ENCODE results near the gene ST3GAL3.

The ST3GAL3 gene

GRCh38 chr1:43965316-43965715 is 258.0 kb downstream of the ST3GAL3 start:
- H3K79me2 ChIP-seq (ENCODE audit: insufficient read depth, low read length): peaks cover 5% of the 10 kb centered on the region
- H3K4me3 ChIP-seq (ENCODE audit: low read depth in 1 of 2, low read length in 2 of 2): no peak overlapping the region
- peaks cover 24% of the 10 kb centered on the region for H3K36me3 ChIP-seq (ENCODE audit: insufficient read depth, low read length)
- peaks cover 9% of the 10 kb centered on the region for H3K4me1 ChIP-seq (ENCODE audit: insufficient read depth, low read length)
- no peak overlapping the region for H3K9ac ChIP-seq (ENCODE audit: low read depth, low read length)
- no peak overlapping the region for H3K4me2 ChIP-seq (ENCODE audit: insufficient read depth, low read length)
- TF ChIP-seq, protein P1, sequence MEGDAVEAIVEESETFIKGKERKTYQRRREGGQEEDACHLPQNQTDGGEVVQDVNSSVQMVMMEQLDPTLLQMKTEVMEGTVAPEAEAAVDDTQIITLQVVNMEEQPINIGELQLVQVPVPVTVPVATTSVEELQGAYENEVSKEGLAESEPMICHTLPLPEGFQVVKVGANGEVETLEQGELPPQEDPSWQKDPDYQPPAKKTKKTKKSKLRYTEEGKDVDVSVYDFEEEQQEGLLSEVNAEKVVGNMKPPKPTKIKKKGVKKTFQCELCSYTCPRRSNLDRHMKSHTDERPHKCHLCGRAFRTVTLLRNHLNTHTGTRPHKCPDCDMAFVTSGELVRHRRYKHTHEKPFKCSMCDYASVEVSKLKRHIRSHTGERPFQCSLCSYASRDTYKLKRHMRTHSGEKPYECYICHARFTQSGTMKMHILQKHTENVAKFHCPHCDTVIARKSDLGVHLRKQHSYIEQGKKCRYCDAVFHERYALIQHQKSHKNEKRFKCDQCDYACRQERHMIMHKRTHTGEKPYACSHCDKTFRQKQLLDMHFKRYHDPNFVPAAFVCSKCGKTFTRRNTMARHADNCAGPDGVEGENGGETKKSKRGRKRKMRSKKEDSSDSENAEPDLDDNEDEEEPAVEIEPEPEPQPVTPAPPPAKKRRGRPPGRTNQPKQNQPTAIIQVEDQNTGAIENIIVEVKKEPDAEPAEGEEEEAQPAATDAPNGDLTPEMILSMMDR (IDR thresholded peaks at IDR 0.05; ENCODE audit: borderline replicate concordance, extremely low read depth, low read length, poor library complexity, severe bottlenecking): no peak
- no peak for TF ChIP-seq EZH2 (IDR thresholded peaks at IDR 0.05; ENCODE audit: borderline replicate concordance, low read depth, low read length, severe bottlenecking)
- 0 out of 2 replicates have a peak, but pooled peaks cover 3% of the 10 kb centered on the region for H4K20me1 ChIP-seq (ENCODE audit: insufficient read depth, low read length)
- ATAC-seq (ENCODE audit: insufficient read depth, low read depth): no peak
- H3K9me3 ChIP-seq (ENCODE audit: insufficient read depth, low read length, severe bottlenecking): no peaks in the 10 kb centered on the region
- no peak overlapping the region for H3K27ac ChIP-seq (ENCODE audit: low read length)
- H2AFZ ChIP-seq (ENCODE audit: low read depth, low read length): no peak overlapping the region
- no peaks in the 10 kb centered on the region for H3K27me3 ChIP-seq (ENCODE audit: insufficient read depth, low read length, poor library complexity)
- no peak for DNase-seq

GRCh38 chr1:43968348-43968948 is 261.1 kb downstream of the ST3GAL3 start:
- TF ChIP-seq, protein P1 (IDR thresholded peaks at IDR 0.05; ENCODE audit: borderline replicate concordance, extremely low read depth, low read length, poor library complexity, severe bottlenecking): no peak
- no peak for TF ChIP-seq EZH2 (IDR thresholded peaks at IDR 0.05; ENCODE audit: borderline replicate concordance, low read depth, low read length, severe bottlenecking)
- Histone ChIP-seq H3K27ac (ENCODE audit: low read length) (no peak overlapping the region), H3K27me3 (ENCODE audit: insufficient read depth, low read length, poor library complexity) (no peaks in the 10 kb centered on the region), H3K4me1 (ENCODE audit: insufficient read depth, low read length) (peaks cover 25% of the 10 kb centered on the region), H3K9ac (ENCODE audit: low read depth, low read length) (no peak overlapping the region), H3K4me2 (ENCODE audit: insufficient read depth, low read length) (no peak overlapping the region), H3K36me3 (ENCODE audit: insufficient read depth, low read length) (peaks cover 14% of the 10 kb centered on the region; the same call in 1 of the 2 replicates), H3K4me3 (ENCODE audit: low read depth in 1 of 2, low read length in 2 of 2) (no peak overlapping the region), H3K79me2 (ENCODE audit: insufficient read depth, low read length) (peaks cover 15% of the 10 kb centered on the region), H3K9me3 (ENCODE audit: insufficient read depth, low read length, severe bottlenecking) (no peaks in the 10 kb centered on the region), H4K20me1 (ENCODE audit: insufficient read depth, low read length) (0 out of 2 replicates have a peak, but pooled peaks cover 3% of the 10 kb centered on the region), H2AFZ (ENCODE audit: low read depth, low read length) (no peak overlapping the region)
- no peak for ATAC-seq (ENCODE audit: insufficient read depth, low read depth)
- DNase-seq: peak; percentile 59

DNA sequence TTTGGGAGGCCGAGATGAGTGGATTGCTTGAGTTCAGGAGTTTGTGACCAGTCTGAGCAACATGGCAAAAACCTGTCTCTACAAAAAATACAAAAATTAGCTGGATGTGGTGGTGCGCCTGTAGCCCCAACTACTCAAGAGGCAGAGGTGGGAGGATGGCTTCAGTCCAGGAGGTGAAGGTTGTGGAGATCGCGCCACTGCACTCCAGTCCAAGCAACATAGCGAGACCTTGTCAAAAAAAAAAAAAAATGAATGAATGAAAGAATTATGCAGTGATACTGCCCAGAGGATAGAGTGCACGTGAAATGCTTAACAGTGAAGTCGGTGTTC is 262.0 kb downstream of the ST3GAL3 start:
- ATAC-seq (ENCODE audit: insufficient read depth, low read depth): no peak
- H3K4me3 ChIP-seq (ENCODE audit: low read depth in 1 of 2, low read length in 2 of 2): peak overlapping the region in 1 of 2 experiments; percentile 100; a peak in 2 of 4 replicates
- no peak for TF ChIP-seq EZH2 (IDR thresholded peaks at IDR 0.05; ENCODE audit: borderline replicate concordance, low read depth, low read length, severe bottlenecking)
- TF ChIP-seq, protein P1 (IDR thresholded peaks at IDR 0.05; ENCODE audit: borderline replicate concordance, extremely low read depth, low read length, poor library complexity, severe bottlenecking): no peak
- peak overlapping the region; percentile 96 for H3K4me2 ChIP-seq (ENCODE audit: insufficient read depth, low read length)
- H2AFZ ChIP-seq (ENCODE audit: low read depth, low read length): 0 out of 2 replicates have a peak overlapping the region, but pooled peaks have one; percentile 50
- 0 out of 2 replicates have a peak, but pooled peaks cover 3% of the 10 kb centered on the region for H4K20me1 ChIP-seq (ENCODE audit: insufficient read depth, low read length)
- H3K36me3 ChIP-seq (ENCODE audit: insufficient read depth, low read length): peaks cover 14% of the 10 kb centered on the region; the same call in 1 of the 2 replicates
- peaks cover 15% of the 10 kb centered on the region for H3K79me2 ChIP-seq (ENCODE audit: insufficient read depth, low read length)
- no peaks in the 10 kb centered on the region for H3K9me3 ChIP-seq (ENCODE audit: insufficient read depth, low read length, severe bottlenecking)
- H3K27ac ChIP-seq (ENCODE audit: low read length): no peak overlapping the region
- no peak for DNase-seq
- H3K27me3 ChIP-seq (ENCODE audit: insufficient read depth, low read length, poor library complexity): no peaks in the 10 kb centered on the region
- H3K4me1 ChIP-seq (ENCODE audit: insufficient read depth, low read length): peaks cover 34% of the 10 kb centered on the region
- H3K9ac ChIP-seq (ENCODE audit: low read depth, low read length): no peak overlapping the region

Measured in DND-41 (cell line).